Naive B cell (primary cell): ENCODE results near the gene TUBA1B. TPM values are rescaled to one million over a fixed set of nuclear protein-coding genes. Genes with fewer than 3 reads are reported as not detected.

Experiments used
- ATAC-seq, 2 donors: fragments of 150-1000 bp; cut with Tn5 transposase; 2 replicates each; pipeline ENCODE4 v1.10.0; 2021; ENCODE audit warnings: low read depth in 2 of 2, mild to moderate bottlenecking in 2 of 2, moderate library complexity in 2 of 2
- DNase-seq: peaks from one replicate; pipeline ENCODE4 v3.0.0; 2022
- H3K27ac Mint-ChIP-seq, 6 donors: one replicate each; pipeline ENCODE4 v1.8.0; 2020 to 2022; ENCODE audit warnings: mild to moderate bottlenecking in 6 of 6, mixed read lengths in 6 of 6, moderate library complexity in 5 of 6, inconsistent platforms in 2 of 6
- H3K27me3 Mint-ChIP-seq, 3 donors: one replicate each; pipeline ENCODE4 v1.8.0; 2021 to 2022; ENCODE audit warnings: mixed read lengths in 3 of 3, mild to moderate bottlenecking in 1 of 3
- H3K36me3 Mint-ChIP-seq, 2 donors: one replicate each; pipeline ENCODE4 v1.8.0; 2020 to 2022; ENCODE audit warnings: mixed read lengths in 2 of 2, inconsistent platforms in 1 of 2, mild to moderate bottlenecking in 1 of 2
- H3K4me1 Mint-ChIP-seq, 3 donors: one replicate each; pipeline ENCODE4 v1.8.0; 2020 to 2022; ENCODE audit warnings: mixed read lengths in 3 of 3, inconsistent platforms in 1 of 3, mild to moderate bottlenecking in 1 of 3, moderate library complexity in 1 of 3
- H3K4me3 Mint-ChIP-seq, 8 donors: one replicate each; pipeline ENCODE4 v1.8.0; 2020 to 2022; ENCODE audit warnings: mild to moderate bottlenecking in 8 of 8, mixed read lengths in 8 of 8, moderate library complexity in 8 of 8, inconsistent platforms in 2 of 8
- H3K9me3 Mint-ChIP-seq, 7 donors: one replicate each; pipeline ENCODE4 v1.8.0; 2020 to 2022; ENCODE audit warnings: mixed read lengths in 7 of 7, mild to moderate bottlenecking in 5 of 7, inconsistent platforms in 2 of 7, moderate library complexity in 1 of 7
- polyA plus RNA-seq, 6 donors: library from polyadenylated mRNA; unstranded; fragments of 300-500 nt; fragmentation: Illumina TruSeq; gene quantifications; one replicate each; pipeline ENCODE4 v1.2.3, GENCODE V29; 2021; ENCODE audit warnings: low read depth in 6 of 6

The TUBA1B gene
- polyA plus RNA-seq, 6 donors from 2014 or later, result 355 to 614 (median 402) TPM

DNA sequence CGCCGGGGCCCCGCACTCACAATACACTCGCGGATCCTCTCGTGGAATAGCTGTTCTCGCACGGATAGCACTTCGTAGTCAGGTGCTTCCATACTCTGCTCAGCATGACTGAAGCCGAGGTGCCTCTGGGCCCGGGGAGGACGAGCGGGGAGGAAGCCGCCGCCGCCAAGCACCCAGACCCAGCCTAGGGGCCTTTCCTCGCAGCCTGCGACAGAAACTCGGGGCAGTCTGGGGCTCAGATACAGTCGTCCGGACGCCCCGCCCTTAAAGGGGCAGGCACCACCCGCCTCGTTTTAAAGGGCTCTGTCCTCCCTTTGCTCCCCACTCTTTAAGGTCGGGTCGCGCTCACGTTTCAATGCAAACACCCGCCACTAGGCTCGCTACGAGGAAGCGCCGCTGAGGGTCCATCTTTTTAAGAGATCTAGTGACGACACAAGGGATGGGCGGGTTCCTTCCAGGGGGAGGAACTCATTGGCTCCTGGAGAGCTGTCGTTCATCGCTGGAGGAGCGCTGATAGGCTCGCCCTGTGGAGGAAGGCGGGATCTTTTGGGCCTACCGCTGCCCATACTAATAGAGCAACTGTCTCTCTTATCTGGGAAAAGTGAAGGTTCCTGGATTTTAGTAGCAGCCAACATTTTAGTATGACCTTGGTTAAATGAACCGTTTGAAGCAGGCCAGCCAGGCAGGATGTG, 20.6 kb downstream of the TUBA1B start, which contains the start of gene LMBR1L:
LMBR1L (minus strand) TSS at position 384 of the 692 bp plus-strand sequence; CDS start at position 92, 292 bp downstream.
- H3K4me1 Mint-ChIP-seq, result peaks cover 36 to 53% (median 37%) of the 10 kb centered on the region in 3 donors
- peak; percentile 97 for DNase-seq
- peak within 1 kb of the TSS; percentile 96 to 100 (median 98) for H3K4me3 Mint-ChIP-seq
- H3K27ac Mint-ChIP-seq, result peak within 1 kb of the TSS; percentile 96 to 99 (median 98)
- H3K27me3 Mint-ChIP-seq, result no peaks in the 10 kb centered on the region
- H3K36me3 Mint-ChIP-seq, result no peaks in the 10 kb centered on the region
- H3K9me3 Mint-ChIP-seq, result no peaks in the 10 kb centered on the region
- peak; percentile 89 for ATAC-seq

GRCh38 chr12:49109641-49110463, 21.3 kb downstream of the TUBA1B start:
- H3K36me3 Mint-ChIP-seq, result no peaks in the 10 kb centered on the region
- peak overlapping the region; percentile 96 to 100 (median 98) for H3K4me3 Mint-ChIP-seq
- ATAC-seq, result no peak
- H3K4me1 Mint-ChIP-seq, result peaks cover 40 to 57% (median 43%) of the 10 kb centered on the region in 3 donors
- DNase-seq, result no peak
- no peaks in the 10 kb centered on the region for H3K9me3 Mint-ChIP-seq
- H3K27me3 Mint-ChIP-seq, result no peaks in the 10 kb centered on the region
- H3K27ac Mint-ChIP-seq, result peak overlapping the region; percentile 96 to 99 (median 98)

GRCh38 chr12:49108958-49109404, 22.2 kb downstream of the TUBA1B start:
- no peak for DNase-seq
- ATAC-seq, result no peak
- Mint-ChIP-seq H3K27me3 (no peaks in the 10 kb centered on the region), H3K27ac (peak overlapping the region in 5 of 6 donors; percentile 41 to 99 (median 77)), H3K36me3 (peaks cover 0 to 6% of the 10 kb centered on the region in 2 donors), H3K4me3 (peak overlapping the region; percentile 96 to 100 (median 98)), H3K4me1 (peaks cover 43 to 62% (median 48%) of the 10 kb centered on the region in 3 donors), H3K9me3 (no peaks in the 10 kb centered on the region)

DNA sequence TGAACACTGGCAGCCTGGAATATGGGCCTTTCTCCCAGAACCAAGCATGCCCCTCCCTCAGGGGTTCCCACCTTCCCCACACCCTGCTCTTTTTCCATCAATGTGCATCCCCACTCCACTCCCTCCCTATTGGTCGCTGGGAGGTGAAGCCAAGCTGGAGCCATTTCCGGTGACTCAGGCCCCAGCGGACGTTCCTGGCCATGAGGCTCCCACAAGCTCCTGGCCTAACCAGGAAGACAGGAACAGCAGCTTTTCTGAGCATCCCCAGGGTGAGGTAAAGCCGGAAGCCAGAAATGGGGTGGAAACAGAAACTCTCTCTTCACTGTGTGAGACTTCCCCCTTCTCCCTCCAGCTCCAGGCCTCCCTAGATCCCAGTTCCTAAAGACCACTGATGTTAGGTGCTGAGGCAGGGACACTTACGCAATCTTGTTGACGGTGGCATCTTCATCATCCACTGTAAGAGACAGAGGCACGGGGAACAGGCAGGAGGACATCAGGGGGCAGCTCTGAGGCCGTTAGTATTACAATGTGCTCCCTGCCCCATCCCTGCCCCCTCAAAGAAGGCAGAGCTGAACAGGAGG, 25.6 kb downstream of the TUBA1B start:
- Mint-ChIP-seq H3K27ac (peak overlapping the region in 3 of 6 donors; percentile 18 to 44 (median 39)), H3K36me3 (peaks cover 8 to 32% of the 10 kb centered on the region in 2 donors), H3K9me3 (no peaks in the 10 kb centered on the region), H3K4me3 (peak overlapping the region in 2 of 8 donors; percentile 18 to 53), H3K27me3 (no peaks in the 10 kb centered on the region), H3K4me1 (peaks cover 39 to 54% (median 52%) of the 10 kb centered on the region in 3 donors)
- ATAC-seq (no peak), DNase-seq (no peak)

GRCh38 chr12:49104822-49105221, 26.4 kb downstream of the TUBA1B start:
- DNase-seq (no peak), ATAC-seq (no peak)
- H3K36me3 Mint-ChIP-seq, result peaks cover 8 to 39% of the 10 kb centered on the region in 2 donors
- no peaks in the 10 kb centered on the region for H3K9me3 Mint-ChIP-seq
- peaks cover 33 to 50% (median 50%) of the 10 kb centered on the region in 3 donors for H3K4me1 Mint-ChIP-seq
- no peaks in the 10 kb centered on the region for H3K27me3 Mint-ChIP-seq
- H3K4me3 Mint-ChIP-seq, result no peak overlapping the region
- no peak overlapping the region for H3K27ac Mint-ChIP-seq

- Mint-ChIP-seq H3K9me3 (no peaks in the 10 kb centered on the region), H3K4me1 (peaks cover 8 to 16% (median 9%) of the 10 kb centered on the region in 3 donors), H3K27me3 (peaks cover 2 to 4% (median 3%) of the 10 kb centered on the region in 3 donors), H3K27ac (no peak overlapping the region), H3K4me3 (no peak overlapping the region), H3K36me3 (peaks cover 19 to 41% of the 10 kb centered on the region in 2 donors)
- DNase-seq, result no peak
- ATAC-seq, result no peak
Measured at GRCh38 chr12:49100380-49100779, 30.8 kb downstream of the TUBA1B start.

DNA sequence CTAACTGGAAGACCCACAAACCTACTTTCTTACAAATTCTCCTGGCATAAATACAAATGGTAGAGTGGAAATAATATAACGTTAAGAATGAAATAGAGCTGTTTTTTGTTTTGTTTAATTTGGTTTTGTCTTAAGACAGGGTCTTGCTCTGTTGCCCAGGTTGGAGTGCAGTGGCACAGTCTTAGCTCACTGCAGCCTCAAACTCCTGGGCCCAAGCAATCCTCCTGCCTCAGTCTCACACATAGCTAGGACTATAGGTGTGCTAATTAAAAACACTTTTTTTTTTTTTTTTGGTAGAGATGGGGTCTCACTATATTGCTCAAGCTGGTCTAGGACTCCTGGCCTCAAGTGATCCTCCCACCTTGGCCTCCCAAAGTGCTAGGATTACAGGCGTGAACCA, 32.5 kb downstream of the TUBA1B start:
- H3K36me3 Mint-ChIP-seq, result peaks cover 24 to 32% of the 10 kb centered on the region in 2 donors
- H3K4me3 Mint-ChIP-seq, result no peak overlapping the region
- ATAC-seq (no peak), DNase-seq (no peak)
- H3K27me3 Mint-ChIP-seq, result peaks cover 16 to 20% (median 18%) of the 10 kb centered on the region in 3 donors
- H3K27ac Mint-ChIP-seq, result peak overlapping the region in 1 of 6 donors; percentile 17
- peaks cover 7 to 20% (median 13%) of the 10 kb centered on the region in 3 donors for H3K4me1 Mint-ChIP-seq
- no peaks in the 10 kb centered on the region for H3K9me3 Mint-ChIP-seq

- Mint-ChIP-seq H3K4me3 (no peak overlapping the region), H3K27me3 (peaks cover 20 to 25% (median 22%) of the 10 kb centered on the region in 3 donors), H3K9me3 (no peaks in the 10 kb centered on the region), H3K4me1 (peaks cover 7 to 22% (median 16%) of the 10 kb centered on the region in 3 donors), H3K27ac (peak overlapping the region in 1 of 6 donors; percentile 4), H3K36me3 (peaks cover 24 to 26% of the 10 kb centered on the region in 2 donors)
- ATAC-seq (peak; percentile 61 to 67), DNase-seq (peak; percentile 53)
Measured at GRCh38 chr12:49098035-49098451, 33.2 kb downstream of the TUBA1B start.

GRCh38 chr12:49097381-49097780, 33.8 kb downstream of the TUBA1B start:
- peaks cover 22 to 29% (median 27%) of the 10 kb centered on the region in 3 donors for H3K27me3 Mint-ChIP-seq
- DNase-seq (no peak), ATAC-seq (no peak)
- no peak overlapping the region for H3K4me3 Mint-ChIP-seq
- no peak overlapping the region for H3K27ac Mint-ChIP-seq
- peaks cover 24 to 25% of the 10 kb centered on the region in 2 donors for H3K36me3 Mint-ChIP-seq
- no peaks in the 10 kb centered on the region for H3K9me3 Mint-ChIP-seq
- H3K4me1 Mint-ChIP-seq, result peaks cover 7 to 25% (median 18%) of the 10 kb centered on the region in 3 donors

- H3K4me3 Mint-ChIP-seq, result peak overlapping the region in 5 of 8 donors; percentile 2 to 79 (median 23)
Measured at GRCh38 chr12:49094975-49095365, 36.2 kb downstream of the TUBA1B start.

GRCh38 chr12:49094160-49094974, 36.8 kb downstream of the TUBA1B start, which contains the start of gene DHH:
TSS of gene DHH (minus strand) at chr12:49094801. CDS start at chr12:49094512, 289 bp downstream.
- H3K27ac Mint-ChIP-seq, result peak within 1 kb of the TSS in 4 of 6 donors; percentile 27 to 70 (median 66)
- no peak for DNase-seq
- H3K36me3 Mint-ChIP-seq, result peaks cover 0 to 16% of the 10 kb centered on the region in 2 donors
- peak; percentile 17 to 24 for ATAC-seq
- H3K27me3 Mint-ChIP-seq, result peaks cover 44 to 57% (median 54%) of the 10 kb centered on the region in 3 donors
- peaks cover 32 to 48% (median 45%) of the 10 kb centered on the region in 3 donors for H3K4me1 Mint-ChIP-seq
- H3K9me3 Mint-ChIP-seq, result no peaks in the 10 kb centered on the region
- H3K4me3 Mint-ChIP-seq, result peak within 1 kb of the TSS; percentile 15 to 81 (median 44)

More at GRCh38 chr12:49094975-49095365, 36.2 kb downstream of the TUBA1B start:
- Mint-ChIP-seq H3K27me3 (peaks cover 44 to 52% (median 50%) of the 10 kb centered on the region in 3 donors), H3K9me3 (no peaks in the 10 kb centered on the region), H3K4me1 (peaks cover 27 to 48% (median 41%) of the 10 kb centered on the region in 3 donors), H3K36me3 (peaks cover 4 to 16% of the 10 kb centered on the region in 2 donors), H3K27ac (peak overlapping the region in 3 of 6 donors; percentile 27 to 70 (median 63))
- DNase-seq (no peak), ATAC-seq (no peak)

GRCh38 chr12:49093792-49094159, 37.4 kb downstream of the TUBA1B start:
- Mint-ChIP-seq H3K27ac (peak overlapping the region in 1 of 6 donors; percentile 69), H3K36me3 (peaks cover 0 to 16% of the 10 kb centered on the region in 2 donors), H3K4me1 (peaks cover 32 to 50% (median 45%) of the 10 kb centered on the region in 3 donors), H3K27me3 (peaks cover 45 to 63% (median 56%) of the 10 kb centered on the region in 3 donors), H3K4me3 (peak overlapping the region in 7 of 8 donors; percentile 29 to 81 (median 51)), H3K9me3 (no peaks in the 10 kb centered on the region)
- DNase-seq (no peak), ATAC-seq (no peak)
